NOMO-1 treated with DMSO at 0.1 percent for 48 hours (cell line): Measurements from ENCODE around the gene ATG10.
"Not testable (repeated sequence)": the region's sequence is repeated elsewhere in the genome, so short reads cannot be mapped to it uniquely, and the experiment has no call there.

Experiments
- DNase-seq: peaks from one replicate; lab custom pipeline; 2025; ENCODE audit not compliant: unreplicated experiment; lab: John Stamatoyannopoulos, UW

The ATG10 gene

GRCh38 chr5:82217917-82218316 is 246.1 kb downstream of the ATG10 start:
- DNase-seq = no peak

- DNase-seq = no peak
Measured at GRCh38 chr5:82218374-82219156, 246.7 kb downstream of the ATG10 start.

- DNase-seq = no peak
Measured at GRCh38 chr5:82221020-82221419, 249.2 kb downstream of the ATG10 start.

- no peak for DNase-seq
Measured at GRCh38 chr5:82222597-82223574, 251.1 kb downstream of the ATG10 start.

GRCh38 chr5:82225525-82226172 is 253.8 kb downstream of the ATG10 start:
- DNase-seq = peak; percentile 43

- DNase-seq = no peak
Measured at GRCh38 chr5:82234885-82235284, 263.1 kb downstream of the ATG10 start.

- DNase-seq = no peak
Measured at GRCh38 chr5:82244151-82244550, 272.3 kb downstream of the ATG10 start.

- DNase-seq = no peak
Measured at GRCh38 chr5:82244854-82245635, 273.2 kb downstream of the ATG10 start.

- no peak for DNase-seq
Measured at GRCh38 chr5:82246960-82247574, 275.2 kb downstream of the ATG10 start.

GRCh38 chr5:82252744-82253143 is 280.9 kb downstream of the ATG10 start:
- no peak for DNase-seq

- DNase-seq = no peak
Measured at GRCh38 chr5:82255844-82256243, 284.0 kb downstream of the ATG10 start.

GRCh38 chr5:82257247-82257646 is 285.4 kb downstream of the ATG10 start:
- DNase-seq = no peak

- DNase-seq = no peak
Measured at GRCh38 chr5:82257729-82258128, 285.9 kb downstream of the ATG10 start.

GRCh38 chr5:82259172-82259800 is 287.5 kb downstream of the ATG10 start:
- DNase-seq = peak; percentile 33

- DNase-seq = no peak
Measured at GRCh38 chr5:82265047-82265446, 293.2 kb downstream of the ATG10 start.

- DNase-seq = not testable (repeated sequence)
Measured at GRCh38 chr5:82267297-82267933, 295.6 kb downstream of the ATG10 start.

- not testable (repeated sequence) for DNase-seq
Measured at GRCh38 chr5:82269363-82269762, 297.5 kb downstream of the ATG10 start.

GRCh38 chr5:82272571-82273356 is 300.9 kb downstream of the ATG10 start:
- DNase-seq = not testable (repeated sequence)
